Measurements from ENCODE around the gene EPC1. TPM values are rescaled to one million over a fixed set of nuclear protein-coding genes. Genes with fewer than 3 reads are reported as not detected.

EPC1 gene
- total and polyA plus RNA-seq, 2 of the 8 experiments (the other 6 are each of a cell fraction or from before 2014, with no cell fraction given): 23.7 to 42.3 TPM

DNA sequence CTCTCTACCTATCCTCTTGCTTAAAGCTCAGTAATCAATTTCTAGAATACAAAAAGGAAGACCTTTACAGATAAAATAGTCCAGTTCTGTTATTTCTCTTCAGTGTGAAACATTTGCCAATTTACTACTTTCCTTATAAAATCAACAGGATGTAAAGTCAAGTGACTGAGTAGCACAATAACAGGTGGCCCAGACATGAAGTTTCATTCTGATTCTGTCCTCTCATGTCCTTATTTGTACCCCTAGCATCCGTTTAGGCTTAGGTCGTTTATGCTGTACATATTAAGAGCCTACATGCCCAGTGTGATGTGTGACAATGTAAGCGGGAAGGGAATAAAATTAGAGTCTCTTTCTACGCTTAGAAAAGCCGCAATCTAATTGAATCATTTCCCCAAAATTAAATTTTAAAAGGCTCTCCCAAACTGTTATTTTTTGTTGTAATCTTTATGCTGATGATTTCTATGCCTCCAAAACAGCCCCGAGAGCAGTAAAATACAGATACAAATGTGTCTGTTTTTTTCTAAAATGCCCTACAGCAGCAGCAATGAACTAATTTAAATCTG, 29.1 kb downstream of the EPC1 start:
- Histone ChIP-seq H3K14ac (ENCODE audit: insufficient read length) (no peak overlapping the region), H2BK15ac (ENCODE audit: low read length) (no peak overlapping the region), H3K56ac (replicated peaks; ENCODE audit: insufficient read length, low read depth, low read length) (no peak overlapping the region), H3K79me1 (ENCODE audit: low read depth, low read length) (peaks cover 4% of the 10 kb centered on the region; the same call in 1 of the 2 replicates), H4K91ac (replicated peaks; ENCODE audit: insufficient read length, low read length) (no peak overlapping the region), H3K23ac (ENCODE audit: insufficient read length) (no peak overlapping the region), H3K4me2 (ENCODE audit: insufficient read depth in 1 of 2, low read depth in 2 of 2, low read length in 2 of 2) (no peak overlapping the region), H2AK5ac (ENCODE audit: low read depth, low read length) (no peak overlapping the region), H2BK20ac (ENCODE audit: low read length) (no peak overlapping the region), H2AFZ (ENCODE audit: low read length) (no peak overlapping the region), H3K27me3 (replicated peaks in 1 of 4; ENCODE audit: control insufficient read depth in 3 of 4, extremely low read depth in 1 of 4, insufficient read depth in 3 of 4, low read length in 3 of 4) (no peaks in the 10 kb centered on the region), H3K9me3 (ENCODE audit: insufficient read depth in 2 of 2, low read depth in 1 of 2, low read length in 1 of 2) (no peaks in the 10 kb centered on the region), H4K8ac (ENCODE audit: extremely low read depth, insufficient read depth, low read length) (no peak overlapping the region), H3K4me3 (ENCODE audit: extremely low read depth in 1 of 4, insufficient read depth in 2 of 4, low read depth in 3 of 4, low read length in 4 of 4) (no peak overlapping the region), H3K4ac (replicated peaks; ENCODE audit: insufficient read length, low read depth, low read length) (no peak overlapping the region), H2BK120ac (replicated peaks; ENCODE audit: low read depth, low read length) (no peak overlapping the region), H4K20me1 (replicated peaks in 1 of 2; ENCODE audit: control insufficient read depth in 1 of 2, insufficient read depth in 2 of 2, low read length in 2 of 2) (peaks cover 0 to 16% of the 10 kb centered on the region in 2 experiments), H2BK5ac (ENCODE audit: low read depth, low read length) (no peak overlapping the region), H3K27ac (ENCODE audit: low read depth, low read length) (no peak overlapping the region), H3K18ac (ENCODE audit: extremely low read depth, low read length) (no peak overlapping the region), H3K79me2 (ENCODE audit: control insufficient read depth in 1 of 2, insufficient read depth in 2 of 2, low read length in 2 of 2) (peaks cover 3 to 98% of the 10 kb centered on the region in 2 experiments; a peak in 3 of 4 replicates), H3K23me2 (ENCODE audit: low read depth, low read length) (no peaks in the 10 kb centered on the region), H3K4me1 (replicated peaks in 1 of 4; ENCODE audit: control insufficient read depth in 3 of 4, insufficient read depth in 4 of 4, low read length in 3 of 4) (peaks cover 0 to 6% (median 5%) of the 10 kb centered on the region in 4 experiments; a peak in 4 of 7 replicates), H2BK12ac (ENCODE audit: low read depth, low read length) (no peak overlapping the region), H3K36me3 (ENCODE audit: control insufficient read depth in 2 of 4, insufficient read depth in 4 of 4, low read length in 3 of 4) (no peaks in the 10 kb centered on the region), H3K9ac (replicated peaks in 1 of 4; ENCODE audit: extremely low read depth in 1 of 4, low read depth in 3 of 4, low read length in 3 of 4) (no peak overlapping the region), H4K5ac (ENCODE audit: insufficient read length, low read depth, low read length) (no peak overlapping the region)
- TF ChIP-seq TEAD4 (IDR thresholded peaks at IDR 0.05; ENCODE audit: low read depth, low read length) (no peak), GTF2F1 (IDR thresholded peaks at IDR 0.05; ENCODE audit: borderline replicate concordance, low read depth, low read length) (no peak), POLR2A (IDR thresholded peaks at IDR 0.05; ENCODE audit: control extremely low read depth in 1 of 2, low read depth in 2 of 2, low read length in 2 of 2) (no peak), CHD1 (IDR thresholded peaks at IDR 0.05; ENCODE audit: low read depth, low read length) (no peak), ASH2L (IDR thresholded peaks at IDR 0.05; ENCODE audit: low read length) (no peak)
- TF ChIP-seq, protein P1, sequence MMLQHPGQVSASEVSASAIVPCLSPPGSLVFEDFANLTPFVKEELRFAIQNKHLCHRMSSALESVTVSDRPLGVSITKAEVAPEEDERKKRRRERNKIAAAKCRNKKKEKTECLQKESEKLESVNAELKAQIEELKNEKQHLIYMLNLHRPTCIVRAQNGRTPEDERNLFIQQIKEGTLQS (IDR thresholded peaks at IDR 0.05; ENCODE audit: insufficient read depth, low read depth, low read length): no peak
- 88% methylated on average over 6 of the region's 6 CpGs; no CpG with 5 or more reads in 1 of the 2 experiments for WGBS, 2 experiments (ENCODE audit: extremely low coverage in 1 of 2, insufficient coverage in 1 of 2, insufficient read length in 1 of 2, insufficient replicate concordance in 2 of 2, low coverage in 1 of 2, low lambda C conversion rate in 2 of 2, missing lambda C conversion rate in 1 of 2)
- DNase-seq (ENCODE audit: low read depth in 1 of 2, low spot score in 2 of 2) (no peak), FAIRE-seq (no peak)
- ChIA-PET CTCF (ENCODE audit: partially characterized antibody) (interaction anchor here (1.1 kb wide), 1 partner anchor 11 kb away, joined by 6 read pairs; no protein-coding TSS in a partner anchor), POLR2A (ENCODE audit: partially characterized antibody) (no interaction called here)

Data from H1 (cell line).